K562 (cell line): ENCODE measurements around the gene TBC1D17. TPM values are rescaled to one million over a fixed set of nuclear protein-coding genes. Genes with fewer than 3 reads are reported as not detected.

ENCODE experiments used
- BCOR ChIP-seq: fragments of 450-650 bp; IDR thresholded peaks from 2 replicates; pipeline ENCODE4 v1.6.1; 2016
- CBFA2T3 ChIP-seq: fragments of 450-650 bp; IDR thresholded peaks from 2 replicates; pipeline ENCODE4 v1.6.1; 2017
- CTBP1 ChIP-seq: fragments of 450-650 bp; IDR thresholded peaks from 2 replicates; pipeline ENCODE4 v1.6.1; 2016; ENCODE audit warnings: borderline replicate concordance
- EGR1 ChIP-seq: fragments of 450-650 bp; conservative IDR thresholded peaks from 2 replicates; pipeline ENCODE4 v1.6.1; 2017; ENCODE audit warnings: mild to moderate bottlenecking
- EWSR1 ChIP-seq: fragments of 450-650 bp; IDR thresholded peaks from 2 replicates; pipeline ENCODE4 v1.6.1; 2018; ENCODE audit warnings: borderline replicate concordance, mild to moderate bottlenecking, low read depth, moderate library complexity; ENCODE audit not compliant: partially characterized antibody
- HDAC1 ChIP-seq, 2 experiments: fragments of 450-650 bp; IDR thresholded peaks; 2 replicates each; pipeline ENCODE4 v1.6.1; 2016 to 2017; ENCODE audit warnings: inconsistent platforms in 1 of 2, mild to moderate bottlenecking in 1 of 2, moderate library complexity in 1 of 2
- NR4A1 ChIP-seq, 2 experiments: fragments of 250-450 bp in 1 of 2; fragments of 450-650 bp in 1 of 2; sonication (Bioruptor Pico) in 1 of 2; IDR thresholded peaks; 2 replicates each; pipeline versions ENCODE4 v1.4.0 to v1.6.1; 2016 to 2020; ENCODE audit warnings: mild to moderate bottlenecking in 2 of 2, missing compliant biosample characterization in 1 of 2, missing genetic modification characterization in 1 of 2, moderate library complexity in 1 of 2
- RNF2 ChIP-seq: sonication (generic); IDR thresholded peaks from 2 replicates; pipeline ENCODE4 v1.6.1; 2016
- SIN3A ChIP-seq, 2 experiments: fragments of 150-350 bp in 1 of 2; IDR thresholded peaks; 2 replicates each; pipeline ENCODE4 v1.6.1; 2011 to 2016; ENCODE audit warnings: borderline replicate concordance in 2 of 2, low read depth in 2 of 2, low read length in 2 of 2, mild to moderate bottlenecking in 2 of 2, moderate library complexity in 2 of 2; ENCODE audit not compliant: control insufficient read depth in 1 of 2
- SMAD1 ChIP-seq: fragments of 150-350 bp; IDR thresholded peaks from 2 replicates; pipeline ENCODE4 v1.6.1; 2014; ENCODE audit warnings: low read length, low read depth; ENCODE audit not compliant: partially characterized antibody
- SREBF2 ChIP-seq: sonication (generic); formaldehyde crosslinking; IDR thresholded peaks from 2 replicates; pipeline ENCODE4 v1.4.0; 2020; ENCODE audit warnings: mild to moderate bottlenecking, missing genetic modification reagents
- TAL1 ChIP-seq: fragments of 450-650 bp; IDR thresholded peaks from 2 replicates; pipeline ENCODE4 v1.6.1; 2016; ENCODE audit warnings: mild to moderate bottlenecking
- USF1 ChIP-seq: sonication (generic); formaldehyde crosslinking; IDR thresholded peaks from 2 replicates; pipeline ENCODE4 v1.9.0; 2022; ENCODE audit warnings: mild to moderate bottlenecking, missing genetic modification reagents
- ZFP1 ChIP-seq: fragments of 450-650 bp; formaldehyde crosslinking; IDR thresholded peaks from 2 replicates; pipeline ENCODE4 v1.4.0; 2020; ENCODE audit warnings: mild to moderate bottlenecking, mixed read lengths
- ZNF23 ChIP-seq: fragments of 250-450 bp; sonication (Bioruptor Pico); IDR thresholded peaks from 2 replicates; pipeline ENCODE4 v1.4.0; 2020; ENCODE audit warnings: mild to moderate bottlenecking
- ZNF316 ChIP-seq: fragments of 450-650 bp; IDR thresholded peaks from 2 replicates; pipeline ENCODE4 v1.6.1; 2016
- polyA plus RNA-seq, 8 experiments: library from polyadenylated mRNA; depleted of rRNA in 4 of 8; stranded (reverse) in 5 of 8; unstranded in 3 of 8; fragments of >200 nt; fragmentation: Nextera tagmentation in 2 of 8; fragmentation: Illumina TruSeq in 1 of 8; extraction: Ambion mirVana in 2 of 8; extraction: Trizol in 1 of 8; gene quantifications; 2 replicates each; pipeline versions ENCODE4 v1.2.1 to v1.2.3, GENCODE V29; 2011 to 2014; ENCODE audit warnings: inconsistent platforms in 1 of 8, missing spikeins in 1 of 8
- total RNA-seq, 7 experiments: library from RNA; depleted of rRNA in 6 of 7; stranded (reverse); fragments of >200 nt in 6 of 7; fragmentation: Illumina TruSeq in 2 of 7; extraction: Trizol in 2 of 7; gene quantifications; 2 replicates each; pipeline versions ENCODE4 v1.2.1 to v1.2.3, GENCODE V29; 2011 to 2021; ENCODE audit warnings: low replicate concordance in 1 of 7
- TF ChIP-seq, protein P1 (sequence below), 3 experiments: IDR thresholded peaks in 2 of 3; conservative IDR thresholded peaks in 1 of 3; 2 replicates each; pipeline ENCODE4 v1.5.1; 2011 to 2012; ENCODE audit warnings: low read length in 3 of 3, mild to moderate bottlenecking in 3 of 3, control low read depth in 2 of 3, improper control_type of control experiment in 1 of 3, inconsistent platforms in 1 of 3, low read depth in 1 of 3, mixed read lengths in 1 of 3, moderate library complexity in 1 of 3; ENCODE audit not compliant: insufficient read depth in 2 of 3
- TF ChIP-seq, protein P2 (sequence below): IDR thresholded peaks from 2 replicates; pipeline ENCODE4 v1.6.1; 2014; ENCODE audit warnings: antibody characterized with exemption
- TF ChIP-seq, protein P3 (sequence below): sonication (generic); formaldehyde crosslinking; IDR thresholded peaks from 2 replicates; pipeline ENCODE4 v1.8.0; 2023; ENCODE audit warnings: mild to moderate bottlenecking, missing genetic modification reagents
- TF ChIP-seq, protein P4 (sequence below), 2 experiments: fragments of 450-650 bp in 1 of 2; sonication (generic) in 1 of 2; formaldehyde crosslinking; conservative IDR thresholded peaks; 2 replicates each; pipeline versions ENCODE4 v1.4.0 to v1.8.1; 2020 to 2022; ENCODE audit warnings: mild to moderate bottlenecking in 1 of 2, missing genetic modification reagents in 1 of 2

Gene TBC1D17
- total and polyA plus RNA-seq, 9 of the 15 experiments (the other 6 are each of a cell fraction or from before 2014, with no cell fraction given): 0.42 to 16.0 (median 3.8) TPM

DNA sequence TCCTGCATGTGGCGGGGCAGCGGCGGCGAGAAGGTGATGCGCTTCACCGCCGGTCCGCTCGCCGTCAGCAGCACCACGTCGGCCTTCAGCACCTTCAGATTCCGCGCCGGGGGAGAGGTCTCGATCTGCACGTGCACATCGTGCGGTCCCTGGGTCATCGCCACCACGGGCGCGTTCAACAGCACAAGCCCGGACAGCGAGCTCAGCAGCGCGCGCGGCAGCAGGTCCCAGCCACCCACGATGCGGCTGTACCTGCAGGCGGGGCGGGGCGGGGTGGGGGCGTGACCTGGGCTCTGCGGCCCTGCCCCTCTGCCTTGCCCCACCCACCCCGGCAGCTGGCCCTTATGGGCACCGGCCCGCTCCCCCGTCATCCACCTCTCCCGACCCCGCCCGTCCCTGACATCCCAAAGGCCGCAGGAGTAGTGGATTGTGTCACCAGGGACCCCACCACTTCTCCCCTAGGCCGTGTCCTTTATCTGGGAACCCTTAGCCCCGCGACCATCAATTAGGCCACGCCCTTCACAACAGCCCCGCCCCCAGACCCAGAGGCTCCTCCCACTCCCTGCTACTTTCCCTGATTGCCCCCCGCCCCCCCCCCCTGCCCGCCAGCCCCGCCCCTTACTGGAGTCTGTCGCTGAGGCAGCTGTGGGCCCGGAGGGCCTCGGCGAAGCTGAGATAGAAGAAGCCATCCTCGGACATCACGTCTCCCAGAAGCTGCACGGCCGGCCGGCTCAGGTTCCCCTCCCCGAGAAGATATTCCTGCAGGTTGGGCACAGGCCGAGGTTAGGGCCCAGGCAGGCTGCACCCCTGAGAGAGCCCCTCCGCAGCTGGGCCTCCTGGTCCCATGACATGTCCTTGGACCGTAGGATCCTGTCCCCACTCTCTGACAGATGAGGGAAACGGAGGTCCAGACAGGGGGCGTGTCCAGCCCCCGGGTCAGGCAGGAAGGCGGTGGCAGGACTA, 13.1 kb downstream of the TBC1D17 start (continued):
- TF ChIP-seq, protein P1, sequence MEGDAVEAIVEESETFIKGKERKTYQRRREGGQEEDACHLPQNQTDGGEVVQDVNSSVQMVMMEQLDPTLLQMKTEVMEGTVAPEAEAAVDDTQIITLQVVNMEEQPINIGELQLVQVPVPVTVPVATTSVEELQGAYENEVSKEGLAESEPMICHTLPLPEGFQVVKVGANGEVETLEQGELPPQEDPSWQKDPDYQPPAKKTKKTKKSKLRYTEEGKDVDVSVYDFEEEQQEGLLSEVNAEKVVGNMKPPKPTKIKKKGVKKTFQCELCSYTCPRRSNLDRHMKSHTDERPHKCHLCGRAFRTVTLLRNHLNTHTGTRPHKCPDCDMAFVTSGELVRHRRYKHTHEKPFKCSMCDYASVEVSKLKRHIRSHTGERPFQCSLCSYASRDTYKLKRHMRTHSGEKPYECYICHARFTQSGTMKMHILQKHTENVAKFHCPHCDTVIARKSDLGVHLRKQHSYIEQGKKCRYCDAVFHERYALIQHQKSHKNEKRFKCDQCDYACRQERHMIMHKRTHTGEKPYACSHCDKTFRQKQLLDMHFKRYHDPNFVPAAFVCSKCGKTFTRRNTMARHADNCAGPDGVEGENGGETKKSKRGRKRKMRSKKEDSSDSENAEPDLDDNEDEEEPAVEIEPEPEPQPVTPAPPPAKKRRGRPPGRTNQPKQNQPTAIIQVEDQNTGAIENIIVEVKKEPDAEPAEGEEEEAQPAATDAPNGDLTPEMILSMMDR (IDR thresholded peaks at IDR 0.05 in 2 of 3, conservative IDR thresholded peaks at IDR 0.05 in 1 of 3; ENCODE audit: insufficient read depth in 2 of 3, low read depth in 1 of 3, low read length in 3 of 3): peak in 1 of 3 experiments; percentile 41; a peak in 1 of 6 replicates
- TF ChIP-seq USF1 (CRISPR knock-in tag) (peak; percentile 65; the same call in 1 of the 2 replicates), BCOR (peak; percentile 38; the same call in 1 of the 2 replicates), SIN3A (IDR thresholded peaks at IDR 0.05; ENCODE audit: borderline replicate concordance in 2 of 2, control insufficient read depth in 1 of 2, low read depth in 2 of 2, low read length in 2 of 2) (peak in 1 of 2 experiments; percentile 15; a peak in 2 of 4 replicates), EWSR1 (no peak), EGR1 (peak; percentile 14; the same call in 1 of the 2 replicates), RNF2 (no peak), TAL1 (no peak), CBFA2T3 (0 out of 2 replicates have a peak, but pooled peaks have one; percentile 1), HDAC1 (IDR thresholded peaks at IDR 0.05) (peak in 1 of 2 experiments; percentile 65; a peak in 1 of 4 replicates), CTBP1 (peak; percentile 80; the same call in 1 of the 2 replicates), ZNF23 (CRISPR knock-in tag) (no peak), ZNF316 (no peak), NR4A1 (CRISPR knock-in tag; IDR thresholded peaks at IDR 0.05) (no peak), NR4A1 (tag; IDR thresholded peaks at IDR 0.05) (0 out of 2 replicates have a peak, but pooled peaks have one; percentile 4), SREBF2 (CRISPR knock-in tag) (0 out of 2 replicates have a peak, but pooled peaks have one; percentile 3), SMAD1 (no peak), ZFP1 (no peak)
- TF ChIP-seq, protein P2, sequence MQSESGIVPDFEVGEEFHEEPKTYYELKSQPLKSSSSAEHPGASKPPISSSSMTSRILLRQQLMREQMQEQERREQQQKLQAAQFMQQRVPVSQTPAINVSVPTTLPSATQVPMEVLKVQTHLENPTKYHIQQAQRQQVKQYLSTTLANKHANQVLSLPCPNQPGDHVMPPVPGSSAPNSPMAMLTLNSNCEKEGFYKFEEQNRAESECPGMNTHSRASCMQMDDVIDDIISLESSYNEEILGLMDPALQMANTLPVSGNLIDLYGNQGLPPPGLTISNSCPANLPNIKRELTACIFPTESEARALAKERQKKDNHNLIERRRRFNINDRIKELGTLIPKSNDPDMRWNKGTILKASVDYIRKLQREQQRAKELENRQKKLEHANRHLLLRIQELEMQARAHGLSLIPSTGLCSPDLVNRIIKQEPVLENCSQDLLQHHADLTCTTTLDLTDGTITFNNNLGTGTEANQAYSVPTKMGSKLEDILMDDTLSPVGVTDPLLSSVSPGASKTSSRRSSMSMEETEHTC: 0 out of 2 replicates have a peak, but pooled peaks have one; percentile 7
- TF ChIP-seq, protein P3, sequence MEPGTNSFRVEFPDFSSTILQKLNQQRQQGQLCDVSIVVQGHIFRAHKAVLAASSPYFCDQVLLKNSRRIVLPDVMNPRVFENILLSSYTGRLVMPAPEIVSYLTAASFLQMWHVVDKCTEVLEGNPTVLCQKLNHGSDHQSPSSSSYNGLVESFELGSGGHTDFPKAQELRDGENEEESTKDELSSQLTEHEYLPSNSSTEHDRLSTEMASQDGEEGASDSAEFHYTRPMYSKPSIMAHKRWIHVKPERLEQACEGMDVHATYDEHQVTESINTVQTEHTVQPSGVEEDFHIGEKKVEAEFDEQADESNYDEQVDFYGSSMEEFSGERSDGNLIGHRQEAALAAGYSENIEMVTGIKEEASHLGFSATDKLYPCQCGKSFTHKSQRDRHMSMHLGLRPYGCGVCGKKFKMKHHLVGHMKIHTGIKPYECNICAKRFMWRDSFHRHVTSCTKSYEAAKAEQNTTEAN (CRISPR knock-in tag): 0 out of 2 replicates have a peak, but pooled peaks have one; percentile 2
- TF ChIP-seq, protein P4, sequence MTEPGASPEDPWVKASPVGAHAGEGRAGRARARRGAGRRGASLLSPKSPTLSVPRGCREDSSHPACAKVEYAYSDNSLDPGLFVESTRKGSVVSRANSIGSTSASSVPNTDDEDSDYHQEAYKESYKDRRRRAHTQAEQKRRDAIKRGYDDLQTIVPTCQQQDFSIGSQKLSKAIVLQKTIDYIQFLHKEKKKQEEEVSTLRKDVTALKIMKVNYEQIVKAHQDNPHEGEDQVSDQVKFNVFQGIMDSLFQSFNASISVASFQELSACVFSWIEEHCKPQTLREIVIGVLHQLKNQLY (CRISPR knock-in tag; conservative IDR thresholded peaks at IDR 0.05): no peak
